GM18499 (cell line): ENCODE data around the gene ZBTB45.

ENCODE experiments used
- ATAC-seq: cut with Tn5 transposase; IDR thresholded peaks from one replicate; pipeline ENCODE4 v1.9.1; 2021; ENCODE audit warnings: moderate number of reproducible peaks; ENCODE audit not compliant: insufficient read depth, unreplicated experiment

The ZBTB45 gene

DNA sequence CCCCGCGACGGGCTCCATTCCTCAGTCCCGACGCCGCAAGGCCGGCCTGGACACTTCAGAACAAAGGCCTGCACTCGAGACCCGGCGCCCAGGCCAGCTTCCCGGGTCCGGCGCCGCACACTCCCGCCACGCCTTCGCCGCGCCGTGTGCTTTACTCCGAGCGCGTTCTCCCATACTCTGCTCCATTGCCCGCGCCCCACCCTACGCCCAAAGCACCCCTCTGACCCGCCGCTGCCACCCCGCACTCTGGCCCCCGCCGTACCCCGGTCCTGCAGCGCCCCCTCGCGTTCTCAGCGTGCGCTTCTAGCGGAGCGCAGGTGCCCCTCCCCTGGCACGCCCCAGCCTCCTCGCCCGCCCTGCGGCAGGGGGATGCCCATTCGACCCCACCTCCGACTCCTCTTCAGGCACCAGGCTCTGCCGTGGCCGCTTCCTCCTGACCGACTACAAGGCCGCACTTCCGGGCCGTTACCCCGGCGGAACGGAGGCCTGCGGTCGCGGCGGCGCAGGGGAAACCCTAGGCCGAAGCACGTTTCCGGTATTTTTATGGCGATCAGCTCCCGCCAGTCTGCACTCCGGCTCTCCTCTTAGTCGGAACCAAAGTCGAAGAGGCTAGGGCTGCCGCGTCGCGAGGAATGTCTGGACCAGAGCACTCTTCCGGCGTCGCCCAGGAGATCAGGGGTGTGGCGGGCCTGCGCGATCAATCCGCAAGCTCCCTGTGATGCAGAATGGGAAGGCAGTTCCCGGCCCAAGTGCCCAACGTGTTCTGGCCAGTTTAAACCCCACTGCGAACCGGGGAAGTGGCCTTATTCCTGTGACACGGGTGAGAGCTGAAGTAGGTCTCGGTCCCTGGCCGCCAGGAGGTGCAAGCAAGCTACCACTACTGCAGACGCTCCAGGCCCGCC lies at the start of gene ZBTB45:
TSS of gene ZBTB45 (minus strand) at position 456 of the 902 bp plus-strand sequence. CDS start 2,137 bp downstream, outside the sequence.
- ATAC-seq, result peak; percentile 78

DNA sequence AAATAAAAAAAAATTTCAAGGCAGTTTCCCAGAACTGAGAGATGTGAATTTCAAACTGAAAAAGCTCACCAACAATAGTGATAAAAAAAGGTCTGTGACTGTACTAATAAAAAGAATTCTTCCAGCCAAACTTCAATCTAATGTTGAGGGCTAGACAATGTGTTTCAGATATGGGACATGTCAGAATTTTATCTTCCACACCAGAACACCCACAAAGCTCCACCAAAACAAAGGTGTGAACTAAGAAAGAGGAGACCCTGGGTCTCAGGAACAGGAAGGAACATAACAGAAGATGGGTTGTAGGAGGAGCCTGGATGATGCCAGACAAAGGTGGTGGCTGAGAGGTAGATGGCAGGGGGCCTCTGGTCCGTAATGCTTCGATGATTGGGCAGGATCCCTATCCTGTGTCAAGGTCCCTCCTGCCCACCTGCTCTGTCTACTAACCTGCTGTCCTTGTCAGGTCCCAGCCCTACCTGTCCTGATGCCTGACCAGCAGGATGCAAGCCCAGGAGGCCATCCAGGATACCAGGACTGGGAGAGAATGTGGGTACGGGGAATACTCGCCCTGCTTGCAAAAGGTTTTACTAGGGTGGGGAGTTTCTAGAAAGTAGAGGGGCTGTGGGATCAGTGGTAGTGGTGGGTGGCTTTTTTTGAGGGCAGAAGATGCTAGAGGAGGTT lies 49.0 kb upstream of the ZBTB45 start:
- no peak for ATAC-seq

DNA sequence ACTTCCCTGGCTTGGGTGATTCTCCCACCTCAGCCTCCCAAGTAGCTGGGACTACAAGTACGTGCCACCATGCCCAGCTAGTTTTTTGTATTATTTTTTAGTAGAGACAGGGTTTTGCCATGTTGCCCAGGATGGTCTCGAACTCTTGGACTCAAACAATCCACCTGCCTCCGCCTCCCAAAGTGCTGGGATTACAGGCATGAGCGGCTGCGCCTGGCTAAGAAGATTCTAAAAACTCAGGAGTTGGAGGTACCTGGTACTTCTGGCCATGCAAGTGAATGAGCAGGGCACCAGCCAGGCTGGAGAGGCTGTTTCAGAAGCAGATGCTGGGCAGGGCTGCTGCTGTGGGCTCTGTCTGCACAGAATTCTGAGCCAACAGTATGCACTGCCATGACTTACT lies 47.4 kb upstream of the ZBTB45 start:
- ATAC-seq, result no peak

DNA sequence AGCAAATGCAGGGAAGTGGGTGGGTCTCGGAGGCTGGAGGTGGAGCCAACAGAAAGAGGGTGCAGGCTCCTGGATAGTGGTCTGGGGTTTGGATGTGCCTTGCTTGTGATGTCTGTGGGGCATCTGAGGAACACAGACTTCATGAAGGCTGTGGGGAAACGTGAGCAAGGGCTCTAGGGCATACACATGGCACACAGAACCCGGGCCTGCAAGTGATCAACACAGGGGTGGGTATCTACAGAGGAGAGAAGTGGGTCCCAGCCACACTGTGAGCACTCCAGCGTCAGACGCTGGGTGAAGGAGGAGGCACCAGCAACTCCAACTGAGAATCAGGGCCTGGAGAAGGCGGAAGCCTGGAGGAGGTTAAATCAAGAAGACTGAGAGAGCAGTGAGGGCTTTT lies 44.2 kb upstream of the ZBTB45 start:
- no peak for ATAC-seq

DNA sequence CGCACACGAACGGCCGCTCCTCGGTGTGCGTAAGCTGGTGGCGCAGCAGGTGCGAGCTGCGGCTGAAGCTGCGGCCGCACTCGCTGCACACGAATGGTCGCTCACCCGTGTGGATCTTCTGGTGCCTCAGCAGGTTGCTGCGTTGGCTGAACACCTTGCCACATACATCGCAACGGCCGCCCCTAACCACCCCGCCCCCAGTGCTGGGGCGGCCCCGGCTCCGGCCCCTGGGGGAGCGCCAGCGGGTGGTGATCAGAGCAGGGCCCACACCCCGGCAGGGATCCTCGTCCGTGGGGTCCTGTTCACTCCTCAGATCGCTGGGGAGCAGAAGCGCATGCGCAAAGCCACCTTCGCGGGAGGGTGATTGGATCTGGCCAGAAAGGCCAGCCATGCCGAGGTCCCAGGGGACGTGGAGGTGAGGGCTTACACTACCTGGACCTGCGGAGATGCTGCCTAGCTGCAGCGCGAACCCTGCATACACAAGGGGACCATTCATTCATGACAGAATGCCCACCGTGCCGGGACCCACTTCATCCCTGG lies 43.5 kb upstream of the ZBTB45 start:
- ATAC-seq, result no peak

DNA sequence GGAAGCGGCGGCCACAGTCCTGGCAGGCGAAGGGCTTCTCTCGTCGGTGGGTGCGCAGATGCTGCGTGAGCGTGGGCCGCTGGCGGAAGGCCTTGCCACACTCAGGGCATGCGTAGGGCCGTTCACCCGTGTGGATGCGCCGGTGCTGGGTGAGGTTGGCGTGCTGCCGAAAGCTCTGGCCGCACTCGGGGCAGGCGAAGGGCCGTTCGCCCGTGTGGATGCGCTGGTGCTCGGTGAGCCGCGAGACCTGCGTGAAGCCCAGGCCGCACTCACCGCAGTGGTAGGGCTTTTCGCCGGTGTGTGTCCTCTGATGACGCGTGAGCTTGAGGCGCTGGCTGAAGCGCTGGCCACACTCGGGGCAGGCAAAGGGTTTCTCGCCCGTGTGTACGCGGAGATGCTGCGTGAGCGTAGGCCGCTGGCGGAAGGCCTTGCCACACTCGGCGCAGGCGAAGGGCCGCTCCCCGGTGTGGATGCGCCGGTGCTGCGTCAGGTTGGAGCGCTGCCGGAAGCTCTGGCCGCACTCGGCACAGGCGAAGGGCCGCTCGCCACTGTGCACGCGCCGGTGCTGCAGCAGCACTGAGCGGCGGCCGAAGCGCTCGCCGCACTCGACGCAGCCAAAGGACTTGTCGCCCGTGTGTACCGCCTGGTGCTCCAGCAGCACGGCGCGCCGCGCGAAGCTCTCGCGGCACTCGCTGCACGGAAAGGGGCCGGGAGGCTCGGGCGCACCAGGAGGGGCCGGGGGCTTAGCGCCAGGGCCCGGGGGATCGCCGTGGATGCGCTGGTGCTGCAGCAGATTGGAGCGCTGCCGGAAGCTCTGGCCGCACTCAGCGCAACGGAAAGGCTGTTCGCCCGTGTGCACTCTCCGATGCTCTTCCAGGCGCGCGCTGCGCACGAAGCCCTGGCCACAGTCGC lies 42.8 kb upstream of the ZBTB45 start:
- no peak for ATAC-seq

DNA sequence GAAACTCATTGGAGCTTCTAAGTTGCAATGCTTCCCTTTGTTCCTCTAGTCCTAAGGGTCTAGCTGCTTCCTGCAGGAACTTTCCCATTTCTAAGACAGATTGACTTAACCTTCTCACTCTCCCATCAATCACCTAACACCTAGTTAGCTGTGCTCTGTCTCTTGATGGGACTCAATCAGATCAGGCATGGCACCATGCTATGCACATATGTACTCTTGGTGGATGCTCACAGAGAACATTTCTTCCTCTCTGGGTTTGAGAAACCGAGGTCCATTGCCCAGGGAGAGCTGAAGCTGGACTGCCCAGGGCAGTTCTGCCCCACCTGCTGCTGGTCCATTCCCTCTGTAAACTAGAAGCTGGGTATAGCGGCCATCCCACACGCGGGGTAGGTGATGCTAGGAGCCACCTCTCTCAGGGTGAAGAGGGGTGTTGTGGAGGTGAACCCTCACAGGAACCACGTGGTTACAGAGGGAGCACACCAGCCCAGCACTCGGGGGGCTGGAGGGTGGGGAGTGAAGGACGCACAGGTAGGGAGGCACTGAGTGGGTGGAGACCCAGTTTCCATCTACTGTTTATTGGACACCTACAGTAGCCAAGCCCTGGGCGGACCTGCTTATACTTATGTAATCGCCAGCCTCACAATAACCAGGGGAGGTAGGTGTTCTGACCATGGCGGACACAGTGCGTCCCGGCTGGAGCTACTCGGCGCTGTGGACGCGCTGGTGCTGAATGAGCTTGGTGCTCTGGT lies 41.9 kb upstream of the ZBTB45 start:
- no peak for ATAC-seq

DNA sequence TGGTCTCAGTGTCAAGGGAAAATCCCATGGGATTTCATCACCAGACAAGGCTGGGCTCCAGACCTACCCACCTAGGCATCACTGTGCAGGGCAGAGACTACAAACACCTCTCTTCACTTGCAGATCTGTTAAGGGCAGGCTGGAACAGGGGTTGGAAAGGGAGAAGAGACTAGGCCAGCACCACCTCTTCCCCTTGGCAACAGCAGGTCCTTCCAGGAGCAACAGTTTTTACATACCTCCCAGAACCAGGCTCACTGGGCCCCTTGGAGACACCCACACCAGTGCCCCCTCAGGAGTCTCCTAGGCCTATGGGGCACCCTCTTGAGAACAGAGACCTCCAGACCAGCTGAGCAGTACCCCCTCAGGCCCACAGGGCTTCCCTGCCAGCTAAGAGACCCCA lies 41.3 kb upstream of the ZBTB45 start:
- no peak for ATAC-seq

DNA sequence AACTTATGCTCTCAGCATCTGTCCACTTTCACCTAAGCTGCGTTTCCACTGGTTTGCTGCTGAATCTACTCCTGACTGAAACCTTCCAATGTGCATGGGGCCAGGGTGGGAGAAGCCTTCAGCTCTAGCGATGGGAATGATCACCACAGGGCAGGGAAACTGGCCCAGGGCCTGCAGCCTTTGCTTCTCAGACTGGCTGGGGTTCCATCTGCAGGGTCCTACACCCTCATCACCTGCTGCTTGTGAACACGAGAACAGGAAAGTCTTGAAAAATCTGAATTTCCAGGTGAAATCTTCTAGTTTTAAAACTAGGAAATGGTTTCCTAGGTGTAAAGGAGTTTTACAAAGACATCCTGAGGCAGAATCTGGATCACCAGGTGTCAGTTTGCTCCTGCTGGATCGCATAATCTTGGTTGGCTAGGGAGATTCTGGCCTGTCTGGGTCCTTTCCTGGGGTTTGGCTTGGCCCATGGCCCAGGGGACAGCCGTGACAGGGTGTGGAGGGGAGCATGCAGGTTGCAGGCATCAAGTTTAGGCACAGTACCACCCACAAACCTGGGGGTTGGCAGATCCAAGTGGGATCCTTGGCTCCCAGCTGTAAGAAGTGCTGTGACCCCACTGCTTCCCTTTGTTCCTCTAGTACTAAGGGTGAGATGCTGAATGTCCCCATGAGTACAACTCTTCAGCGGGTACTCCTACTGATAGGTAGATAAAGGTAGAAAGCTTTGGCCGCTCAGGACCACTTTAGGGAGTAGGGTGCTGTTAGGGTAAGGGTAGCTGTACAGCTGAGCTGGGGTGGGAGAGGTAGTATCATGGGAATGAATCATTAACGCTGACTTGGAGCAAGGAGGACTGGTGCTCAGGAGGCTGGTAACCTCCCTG lies 40.6 kb upstream of the ZBTB45 start:
- ATAC-seq, result no peak

DNA sequence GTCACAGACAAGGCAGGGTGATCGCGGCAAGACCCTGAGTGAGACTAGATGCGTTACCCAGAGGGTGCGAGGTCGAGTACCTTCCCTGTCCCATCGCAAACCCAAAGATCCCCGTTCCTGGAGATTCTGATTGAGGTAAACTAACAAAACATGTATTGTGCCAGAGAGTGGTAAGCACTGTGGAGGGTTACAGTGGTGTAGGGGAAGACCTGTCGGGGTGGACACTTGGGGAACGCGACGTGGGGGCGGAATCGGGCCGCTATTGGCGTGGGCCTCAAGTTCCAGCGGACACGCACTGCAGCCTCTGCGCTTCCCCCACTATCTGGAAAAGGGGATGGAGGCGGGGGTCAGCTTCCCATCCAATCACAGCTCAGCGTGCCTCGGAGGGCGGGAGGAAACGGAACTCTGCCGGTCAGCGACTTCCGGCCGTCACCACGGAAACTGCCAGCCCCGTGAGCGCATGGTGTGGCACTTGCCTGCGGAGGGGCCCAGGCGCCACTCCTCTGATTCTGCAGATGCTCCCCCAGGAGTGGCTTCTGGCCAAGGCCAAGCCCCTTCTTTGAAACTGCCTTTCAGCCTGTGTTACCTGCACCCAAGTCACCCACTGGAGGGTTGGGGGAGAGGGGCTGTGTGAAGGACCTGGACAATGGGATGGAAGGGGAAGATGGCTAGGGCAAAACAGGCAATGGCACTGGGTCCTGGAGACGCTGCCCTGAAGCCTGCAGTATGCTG lies 39.8 kb upstream of the ZBTB45 start:
- ATAC-seq, result no peak

DNA sequence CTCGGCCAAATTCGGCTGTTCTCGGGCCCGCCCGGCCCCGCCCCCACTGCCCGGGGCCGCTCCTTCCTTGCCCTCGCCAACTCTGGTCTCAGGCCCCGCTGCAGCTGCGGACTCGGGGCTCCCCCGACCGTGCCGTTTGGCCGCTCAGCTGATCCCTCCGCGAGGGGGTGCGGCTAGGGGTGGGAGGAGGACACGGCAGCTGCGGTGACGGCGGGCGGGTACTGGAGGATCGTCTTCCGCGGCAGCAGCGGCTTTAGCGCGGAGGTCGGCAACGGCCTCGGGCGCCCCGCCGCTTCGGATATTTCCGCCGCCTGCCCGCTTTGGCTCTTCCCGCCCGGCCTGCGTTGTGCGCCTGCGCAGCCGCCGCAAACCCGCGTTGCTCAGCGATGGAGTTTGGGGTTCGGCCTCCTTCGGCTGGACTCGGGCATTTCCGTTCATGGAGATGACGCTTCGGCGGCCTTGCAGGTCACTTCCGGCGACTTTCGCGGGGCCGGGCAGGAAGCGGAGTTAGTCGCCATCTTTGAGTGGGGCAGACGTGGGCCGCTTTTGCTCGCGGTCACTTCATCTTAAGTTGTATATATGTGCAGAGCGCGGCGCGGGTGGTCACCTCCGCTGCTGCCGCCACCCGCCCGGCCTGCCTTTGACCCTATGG lies 39.1 kb upstream of the ZBTB45 start:
- ATAC-seq, result peak; percentile 34

DNA sequence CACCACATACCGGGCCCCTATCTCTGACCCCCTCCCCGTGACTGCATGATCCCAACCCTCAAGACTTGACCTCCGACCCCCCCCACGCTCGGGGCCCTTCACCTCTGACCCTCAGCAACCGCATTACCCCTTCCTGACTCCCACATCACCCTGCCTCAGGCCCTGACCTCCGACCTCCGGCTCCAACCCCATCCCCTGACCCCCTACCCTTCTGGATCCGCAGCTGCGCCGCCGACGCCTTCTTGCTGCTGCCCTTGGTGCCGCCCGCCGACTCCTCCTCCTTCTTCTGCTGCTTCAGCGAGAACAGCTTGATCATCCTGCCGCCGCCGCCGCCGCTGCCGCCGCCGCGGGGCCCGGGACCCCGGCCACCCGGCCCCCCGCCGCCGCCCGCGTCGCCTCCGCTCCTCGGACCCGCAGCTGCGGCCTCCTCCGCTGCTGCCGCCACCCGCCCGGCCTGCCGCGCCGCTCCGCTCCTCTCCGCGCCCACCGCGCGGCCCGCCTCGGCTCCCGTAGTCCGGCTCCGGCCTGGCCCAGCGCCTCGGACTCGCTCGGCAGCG lies 38.5 kb upstream of the ZBTB45 start, which contains the start of gene UBE2M:
TSS of gene UBE2M (minus strand) at position 546 of the 557 bp plus-strand sequence. CDS start at position 316, 230 bp downstream.
- ATAC-seq, result no peak

DNA sequence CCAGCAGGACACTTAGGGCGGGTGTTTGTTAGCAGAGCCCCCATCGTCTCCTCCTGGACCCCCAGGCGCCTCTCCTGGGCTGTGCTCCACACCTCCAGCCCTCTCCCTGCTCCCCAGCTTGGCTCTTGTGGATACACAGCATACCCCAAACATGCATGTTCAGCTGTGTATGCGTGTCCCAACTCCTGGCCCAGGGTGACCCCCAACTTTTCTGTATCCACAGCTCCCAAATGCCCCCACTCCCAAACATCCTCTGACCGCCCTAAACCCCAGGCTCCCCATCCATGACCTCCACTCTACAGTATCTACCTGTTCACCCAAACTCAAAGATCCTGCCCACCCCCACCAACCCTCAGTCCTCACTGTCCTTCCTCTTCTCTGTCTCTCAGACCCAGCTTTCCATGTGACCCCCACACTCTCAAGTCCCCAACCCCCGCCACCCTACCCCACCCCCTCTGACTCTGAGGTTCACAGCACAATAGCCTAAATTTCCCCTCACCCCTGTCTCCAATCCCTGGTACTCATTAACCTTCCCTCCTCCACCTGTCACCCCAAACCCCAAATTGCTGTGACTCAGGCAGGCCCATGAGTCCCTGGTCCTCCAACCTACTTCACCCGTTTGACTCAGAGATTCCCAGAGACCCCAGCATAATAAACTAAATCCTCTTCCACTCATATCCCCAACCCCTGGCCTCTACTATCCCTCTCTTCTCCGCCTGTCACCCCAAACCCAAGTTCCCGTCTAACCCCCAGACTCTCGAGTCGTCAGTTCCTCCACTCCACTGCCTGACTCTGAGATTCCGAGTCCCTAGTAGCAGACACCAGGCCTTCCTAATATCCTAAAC lies 37.8 kb upstream of the ZBTB45 start:
- ATAC-seq, result no peak

DNA sequence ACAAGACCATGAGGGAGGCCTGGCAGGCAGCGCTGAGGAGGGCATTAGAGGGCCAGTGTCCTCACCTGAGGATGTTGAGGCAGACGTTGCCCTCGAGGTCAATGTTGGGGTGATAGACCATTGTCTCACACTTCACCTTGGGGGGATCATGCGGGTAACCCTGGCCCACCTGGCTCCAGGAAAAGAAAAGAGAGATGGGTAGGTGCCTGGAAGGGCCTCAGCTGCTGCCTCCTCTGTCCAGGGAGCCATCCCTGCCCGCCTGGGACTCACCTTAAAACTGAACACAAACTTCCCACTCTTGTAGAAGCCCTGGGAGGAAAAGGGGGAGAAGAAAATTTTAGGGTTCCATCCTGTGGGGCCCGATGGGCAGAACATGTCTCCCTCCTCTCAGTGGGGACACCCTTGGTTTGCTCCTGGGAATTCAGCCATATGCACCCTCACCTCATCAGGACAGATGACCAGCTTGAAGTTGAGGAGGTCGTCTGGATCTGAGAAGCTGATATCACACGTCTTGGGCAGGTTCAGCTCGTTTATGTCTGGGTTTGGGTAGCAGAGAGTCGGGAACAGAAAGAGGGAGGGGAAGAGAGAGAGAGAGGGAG lies 37.1 kb upstream of the ZBTB45 start:
- ATAC-seq, result no peak

DNA sequence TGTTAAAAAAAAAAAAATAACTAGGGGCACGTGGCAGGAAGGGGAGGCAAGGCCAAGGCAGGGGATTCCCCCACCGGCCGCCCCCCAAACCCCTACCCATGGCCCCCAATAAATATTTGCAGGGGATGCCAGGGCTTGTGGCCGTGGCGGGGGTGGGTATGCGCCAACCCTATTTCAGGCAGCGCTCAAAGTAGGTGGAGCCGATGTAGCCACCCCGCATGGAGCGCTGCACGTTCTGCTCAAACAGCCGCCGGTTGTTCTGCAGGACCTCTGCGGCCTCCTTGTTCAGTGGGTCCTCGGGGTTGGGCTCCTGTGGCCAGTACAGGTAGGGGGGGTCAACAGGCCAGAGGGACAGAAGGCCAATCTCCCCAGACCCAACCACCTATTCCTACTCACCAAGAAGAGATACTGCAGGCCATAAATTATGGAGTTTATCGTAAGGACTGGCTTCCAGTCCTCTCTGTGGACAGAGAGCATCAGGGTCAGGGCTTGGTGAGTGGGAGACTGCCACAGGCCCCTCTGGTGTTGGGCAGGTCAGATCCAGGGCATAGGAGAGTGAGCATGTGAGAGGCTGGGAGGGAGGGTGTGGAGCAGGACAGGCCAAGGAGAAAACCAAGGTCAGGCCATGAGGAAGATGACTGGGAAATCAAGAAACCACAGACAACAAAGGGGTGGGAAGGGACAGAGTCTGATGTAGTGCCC lies 36.5 kb upstream of the ZBTB45 start:
- ATAC-seq, result no peak
